Ascending aorta (tissue), 2 donors: Measurements from ENCODE around the gene ZNF783. TPM values are rescaled to one million over a fixed set of nuclear protein-coding genes. Genes with fewer than 3 reads are reported as not detected.
"Not testable (repeated sequence)": the region's sequence is repeated elsewhere in the genome, so short reads cannot be mapped to it uniquely, and the experiment has no call there.

Source experiments
- DNase-seq, 2 donors: peaks; one replicate each; pipeline ENCODE4 v3.0.0-alpha.2; 2019; ENCODE audit warnings: low spot score in 2 of 2
- H3K27ac ChIP-seq, 2 donors: fragments of 200-600 bp; sonication (generic); one replicate each; pipeline ENCODE4 v1.5.1; 2016 to 2017; ENCODE audit warnings: mild to moderate bottlenecking in 1 of 2
- H3K27me3 ChIP-seq: fragments of 200-600 bp; sonication (generic); one replicate; pipeline ENCODE4 v1.5.1; 2017
- H3K36me3 ChIP-seq, 2 donors: fragments of 200-600 bp; sonication (generic); one replicate each; pipeline ENCODE4 v1.5.1; 2016
- H3K4me1 ChIP-seq, 2 donors: fragments of 200-600 bp; sonication (generic); one replicate each; pipeline ENCODE4 v1.5.1; 2016 to 2017; ENCODE audit warnings: mild to moderate bottlenecking in 1 of 2
- H3K4me3 ChIP-seq, 2 donors: fragments of 200-600 bp; sonication (generic); one replicate each; pipeline ENCODE4 v1.5.1; 2016 to 2017; ENCODE audit warnings: mild to moderate bottlenecking in 1 of 2
- H3K9me3 ChIP-seq, 2 donors: fragments of 200-600 bp; sonication (generic); one replicate each; pipeline ENCODE4 v1.5.1; 2016
- intact Hi-C: fragments of 100-400 bp; cut with DNase I; formaldehyde crosslinking; loops from one replicate; pipeline ENCODE4 v1.15.1; 2023
- total RNA-seq: library from RNA; depleted of rRNA; stranded (reverse); fragments of >200 nt; gene quantifications from one replicate; pipeline ENCODE4 v1.1.0, GENCODE V29; 2016
- TF ChIP-seq, protein P1 (sequence below), 3 experiments: fragments of 200-600 bp in 2 of 3; fragments of 450-650 bp in 1 of 3; sonication (generic) in 2 of 3; IDR thresholded peaks; one replicate each; pipeline ENCODE4 v1.5.1; 2016 to 2019; ENCODE audit warnings: antibody characterized with exemption in 3 of 3, mild to moderate bottlenecking in 1 of 3, moderate library complexity in 1 of 3

The ZNF783 gene
- total RNA-seq, 1 donor from 2014 or later, result 25.7 TPM

DNA sequence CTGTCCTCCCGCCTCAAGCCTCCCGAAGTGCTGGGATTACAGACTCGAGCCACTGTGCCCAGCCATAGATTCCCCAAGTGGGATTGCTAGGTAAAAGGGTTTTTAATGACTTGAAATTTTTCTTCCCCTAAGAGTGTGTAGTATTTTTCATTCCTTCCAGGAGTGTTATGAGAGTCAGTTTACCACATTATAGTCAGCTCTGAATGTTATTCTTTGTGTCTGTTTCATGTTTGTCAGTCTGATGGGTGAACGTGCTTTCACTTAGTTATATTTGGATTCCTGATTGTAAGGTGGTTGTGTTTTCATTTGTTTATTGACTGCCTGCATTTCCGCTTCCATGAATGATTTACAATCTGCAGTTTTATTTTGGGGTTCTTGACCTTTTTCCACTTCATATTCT, 16.3 kb upstream of the ZNF783 start:
- Histone ChIP-seq H3K36me3 (peaks cover 4 to 7% of the 10 kb centered on the region in 2 donors), H3K27me3 (no peaks in the 10 kb centered on the region), H3K9me3 (no peaks in the 10 kb centered on the region), H3K27ac (no peak overlapping the region), H3K4me1 (peaks cover 4 to 5% of the 10 kb centered on the region in 2 donors), H3K4me3 (no peak overlapping the region)
- TF ChIP-seq, protein P1, sequence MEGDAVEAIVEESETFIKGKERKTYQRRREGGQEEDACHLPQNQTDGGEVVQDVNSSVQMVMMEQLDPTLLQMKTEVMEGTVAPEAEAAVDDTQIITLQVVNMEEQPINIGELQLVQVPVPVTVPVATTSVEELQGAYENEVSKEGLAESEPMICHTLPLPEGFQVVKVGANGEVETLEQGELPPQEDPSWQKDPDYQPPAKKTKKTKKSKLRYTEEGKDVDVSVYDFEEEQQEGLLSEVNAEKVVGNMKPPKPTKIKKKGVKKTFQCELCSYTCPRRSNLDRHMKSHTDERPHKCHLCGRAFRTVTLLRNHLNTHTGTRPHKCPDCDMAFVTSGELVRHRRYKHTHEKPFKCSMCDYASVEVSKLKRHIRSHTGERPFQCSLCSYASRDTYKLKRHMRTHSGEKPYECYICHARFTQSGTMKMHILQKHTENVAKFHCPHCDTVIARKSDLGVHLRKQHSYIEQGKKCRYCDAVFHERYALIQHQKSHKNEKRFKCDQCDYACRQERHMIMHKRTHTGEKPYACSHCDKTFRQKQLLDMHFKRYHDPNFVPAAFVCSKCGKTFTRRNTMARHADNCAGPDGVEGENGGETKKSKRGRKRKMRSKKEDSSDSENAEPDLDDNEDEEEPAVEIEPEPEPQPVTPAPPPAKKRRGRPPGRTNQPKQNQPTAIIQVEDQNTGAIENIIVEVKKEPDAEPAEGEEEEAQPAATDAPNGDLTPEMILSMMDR (IDR thresholded peaks at IDR 0.05), result no peak
- no peak for DNase-seq
- intact Hi-C loops, result no loop called here

DNA sequence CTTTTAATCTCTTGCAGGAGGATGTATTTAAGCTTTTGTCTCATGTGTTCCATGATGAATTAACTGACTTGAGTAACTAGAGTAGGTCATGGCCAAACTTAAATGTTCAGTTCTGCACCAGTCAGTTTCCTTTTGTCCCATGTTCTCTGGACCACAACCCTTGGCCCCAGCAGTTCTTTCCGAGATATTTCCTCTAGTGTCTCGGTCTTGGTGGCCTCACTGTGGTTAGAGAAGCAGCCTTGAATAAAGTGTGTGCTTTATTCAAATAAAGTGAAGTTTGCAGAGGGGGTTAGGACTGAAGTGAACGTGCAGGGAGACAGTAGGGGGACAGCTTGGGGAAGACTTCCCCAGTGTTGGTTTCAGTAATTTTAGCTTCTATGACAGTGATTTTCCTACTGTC, 13.2 kb upstream of the ZNF783 start:
- intact Hi-C loops, result no loop called here
- H3K4me3 ChIP-seq, result no peak overlapping the region
- no peaks in the 10 kb centered on the region for H3K9me3 ChIP-seq
- TF ChIP-seq, protein P1 (IDR thresholded peaks at IDR 0.05), result no peak
- H3K27me3 ChIP-seq, result no peaks in the 10 kb centered on the region
- H3K27ac ChIP-seq, result no peak overlapping the region
- DNase-seq, result no peak
- H3K4me1 ChIP-seq, result no peaks in the 10 kb centered on the region
- H3K36me3 ChIP-seq, result peaks cover 25 to 37% of the 10 kb centered on the region in 2 donors

DNA sequence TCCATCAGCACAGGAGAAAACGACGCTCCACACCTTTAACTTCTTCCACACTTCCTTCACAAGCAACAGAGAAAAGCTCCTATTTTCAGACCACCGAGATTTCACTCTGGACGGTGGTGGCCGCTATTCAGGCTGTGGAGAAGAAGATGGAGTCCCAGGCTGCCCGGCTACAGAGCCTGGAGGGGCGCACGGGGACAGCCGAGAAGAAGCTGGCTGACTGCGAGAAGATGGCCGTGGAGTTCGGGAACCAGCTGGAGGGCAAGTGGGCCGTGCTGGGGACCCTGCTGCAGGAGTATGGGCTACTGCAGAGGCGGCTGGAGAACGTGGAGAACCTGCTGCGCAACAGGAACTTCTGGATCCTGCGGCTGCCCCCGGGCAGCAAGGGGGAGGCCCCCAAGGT, 11.8 kb upstream of the ZNF783 start:
- H3K27ac ChIP-seq, H3K4me3 ChIP-seq, H3K27me3 ChIP-seq, H3K9me3 ChIP-seq, DNase-seq, H3K4me1 ChIP-seq, intact Hi-C loops: not testable (repeated sequence)
- peaks cover 38 to 50% of the 10 kb centered on the region in 2 donors for H3K36me3 ChIP-seq

DNA sequence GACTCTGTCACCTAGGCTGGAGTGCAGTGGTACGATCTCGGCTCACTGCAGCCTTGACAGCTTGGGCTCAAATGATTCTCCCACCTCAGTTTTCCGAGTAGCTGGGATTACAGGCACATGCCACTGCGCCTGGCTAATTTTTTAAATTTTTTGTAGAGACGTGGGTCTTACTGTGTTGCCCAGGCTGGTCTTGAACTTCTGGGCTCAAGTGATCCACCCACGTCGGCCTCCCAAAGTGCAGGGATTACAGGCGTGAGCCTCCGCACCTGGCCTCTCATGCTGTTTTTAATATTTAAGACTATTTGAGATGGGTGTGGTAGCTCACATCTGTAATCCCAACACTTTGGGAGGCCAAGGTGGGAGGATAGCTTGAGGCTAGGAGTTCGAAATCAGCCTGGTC, 10.5 kb upstream of the ZNF783 start:
- intact Hi-C loops, H3K27me3 ChIP-seq, H3K4me3 ChIP-seq, DNase-seq, H3K9me3 ChIP-seq, H3K4me1 ChIP-seq, H3K27ac ChIP-seq: not testable (repeated sequence)
- peaks cover 38 to 61% of the 10 kb centered on the region in 2 donors for H3K36me3 ChIP-seq

- Histone ChIP-seq H3K4me1 (no peaks in the 10 kb centered on the region), H3K4me3 (no peak overlapping the region), H3K9me3 (no peaks in the 10 kb centered on the region), H3K36me3 (peaks cover 38 to 61% of the 10 kb centered on the region in 2 donors), H3K27ac (no peak overlapping the region), H3K27me3 (no peaks in the 10 kb centered on the region)
- DNase-seq, result no peak
- TF ChIP-seq, protein P1 (IDR thresholded peaks at IDR 0.05), result no peak
- intact Hi-C loops, result no loop called here
Measured at GRCh38 chr7:149252378-149252777, 9.6 kb upstream of the ZNF783 start.

GRCh38 chr7:149253665-149254064, 8.3 kb upstream of the ZNF783 start:
- DNase-seq, result no peak
- no peaks in the 10 kb centered on the region for H3K27me3 ChIP-seq
- peaks cover 38 to 61% of the 10 kb centered on the region in 2 donors for H3K36me3 ChIP-seq
- H3K9me3 ChIP-seq, result no peaks in the 10 kb centered on the region
- TF ChIP-seq, protein P1 (IDR thresholded peaks at IDR 0.05), result no peak
- H3K4me1 ChIP-seq, result no peaks in the 10 kb centered on the region
- intact Hi-C loops, result no loop called here
- H3K27ac ChIP-seq, result no peak overlapping the region
- H3K4me3 ChIP-seq, result no peak overlapping the region

DNA sequence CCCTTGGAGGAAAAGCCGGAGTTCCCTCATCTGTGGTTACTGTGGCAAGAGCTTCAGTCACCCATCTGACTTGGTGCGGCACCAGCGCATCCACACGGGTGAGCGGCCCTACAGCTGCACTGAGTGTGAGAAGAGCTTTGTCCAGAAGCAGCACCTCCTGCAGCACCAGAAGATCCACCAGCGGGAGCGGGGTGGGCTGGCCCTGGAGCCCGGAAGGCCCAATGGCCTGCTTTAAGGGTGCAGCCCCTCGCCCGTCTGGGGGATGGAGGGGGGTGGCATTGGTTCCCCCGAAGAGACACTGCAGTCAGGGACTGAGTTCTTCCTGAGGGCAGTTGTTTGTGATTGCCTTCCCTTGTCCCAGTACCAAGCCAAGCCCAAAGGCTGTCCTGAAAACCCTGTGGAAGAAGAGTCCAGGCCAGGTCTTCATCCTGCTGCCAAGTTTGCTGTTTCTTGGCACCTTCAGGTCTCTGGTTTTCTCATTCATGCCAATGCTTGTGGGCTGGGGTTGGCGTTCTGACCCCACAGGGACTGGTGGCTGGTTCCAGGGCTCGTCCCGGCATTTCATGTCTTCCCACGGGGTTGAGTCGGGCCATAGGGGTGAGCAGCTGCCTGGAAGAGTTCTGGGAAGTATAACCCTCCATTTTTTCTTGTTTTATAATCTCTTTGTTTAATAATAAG, 7.7 kb upstream of the ZNF783 start:
- DNase-seq, result no peak
- Histone ChIP-seq H3K27ac (no peak overlapping the region), H3K27me3 (no peaks in the 10 kb centered on the region), H3K4me1 (no peaks in the 10 kb centered on the region), H3K36me3 (peaks cover 38 to 61% of the 10 kb centered on the region in 2 donors), H3K9me3 (no peaks in the 10 kb centered on the region), H3K4me3 (no peak overlapping the region)
- TF ChIP-seq, protein P1 (IDR thresholded peaks at IDR 0.05), result no peak
- intact Hi-C loops, result no loop called here
